GM23338 (cell line): Measurements from ENCODE around the gene MRC2. TPM values are rescaled to one million over a fixed set of nuclear protein-coding genes. Genes with fewer than 3 reads are reported as not detected.

Source experiments
- ATAC-seq: fragments of 200-7000 bp; cut with Tn5 transposase; 3 replicates; pipeline ENCODE4 v1.9.1; 2020
- DNase-seq: peaks from one replicate; pipeline ENCODE4 v3.0.0-alpha.2; 2015; ENCODE audit warnings: low spot score
- H2AFZ ChIP-seq: fragments of 200-600 bp; sonication (generic); 2 replicates; pipeline ENCODE4 v1.8.0; 2016; ENCODE audit warnings: antibody characterized with exemption, mild to moderate bottlenecking, moderate library complexity
- H3F3A ChIP-seq: fragments of 200-600 bp; sonication (generic); replicated peaks from 2 replicates; pipeline ENCODE4 v1.8.0; 2017; ENCODE audit warnings: antibody characterized with exemption, mixed run types, low read depth
- H3K27ac ChIP-seq: fragments of 200-600 bp; sonication (generic); 2 replicates; pipeline ENCODE4 v1.6.1; 2016; ENCODE audit warnings: low read depth
- H3K27me3 ChIP-seq: fragments of 200-600 bp; sonication (generic); 2 replicates; pipeline ENCODE4 v1.8.0; 2016; ENCODE audit warnings: mild to moderate bottlenecking, mixed run types, moderate library complexity; ENCODE audit not compliant: insufficient read depth
- H3K36me3 ChIP-seq: fragments of 200-600 bp; sonication (generic); 2 replicates; pipeline ENCODE4 v1.8.0; 2016; ENCODE audit warnings: mild to moderate bottlenecking; ENCODE audit not compliant: insufficient read depth
- H3K4me1 ChIP-seq: fragments of 200-600 bp; sonication (generic); 2 replicates; pipeline ENCODE4 v1.8.0; 2016; ENCODE audit warnings: mild to moderate bottlenecking, moderate library complexity; ENCODE audit not compliant: insufficient read depth
- H3K4me2 ChIP-seq: fragments of 200-600 bp; sonication (generic); 2 replicates; pipeline ENCODE4 v1.7.1; 2017; ENCODE audit warnings: mixed run types
- H3K4me3 ChIP-seq: fragments of 200-600 bp; sonication (generic); 2 replicates; pipeline ENCODE4 v1.6.1; 2016; ENCODE audit warnings: mixed run types
- H3K79me2 ChIP-seq: fragments of 200-600 bp; sonication (generic); replicated peaks from 2 replicates; pipeline ENCODE4 v1.8.0; 2017; ENCODE audit warnings: mild to moderate bottlenecking; ENCODE audit not compliant: insufficient read depth
- H3K9me2 ChIP-seq: fragments of 200-600 bp; sonication (generic); 2 replicates; pipeline ENCODE4 v1.8.0; 2017; ENCODE audit not compliant: insufficient read depth
- H4K20me1 ChIP-seq: fragments of 200-600 bp; sonication (generic); replicated peaks from 2 replicates; pipeline ENCODE4 v1.8.0; 2017; ENCODE audit warnings: mild to moderate bottlenecking; ENCODE audit not compliant: insufficient read depth
- H3K27ac Mint-ChIP-seq: 2 replicates; pipeline ENCODE4 v1.8.0; 2020; ENCODE audit warnings: inconsistent platforms, mild to moderate bottlenecking, moderate library complexity, mixed read lengths
- H3K27me3 Mint-ChIP-seq: 3 replicates; pipeline ENCODE4 v1.8.0; 2022; ENCODE audit warnings: low read depth, mild to moderate bottlenecking, moderate library complexity, mixed read lengths, inconsistent platforms; ENCODE audit not compliant: insufficient read depth, poor library complexity
- H3K36me3 Mint-ChIP-seq: 3 replicates; pipeline ENCODE4 v1.8.0; 2021; ENCODE audit warnings: low read depth, mild to moderate bottlenecking, inconsistent platforms, moderate library complexity, mixed read lengths
- H3K4me1 Mint-ChIP-seq: 3 replicates; pipeline ENCODE4 v1.8.0; 2020; ENCODE audit warnings: mild to moderate bottlenecking, inconsistent platforms, mixed read lengths
- H3K4me3 Mint-ChIP-seq: 3 replicates; pipeline ENCODE4 v1.8.0; 2021; ENCODE audit warnings: moderate library complexity, mild to moderate bottlenecking, inconsistent platforms, mixed read lengths
- H3K9me3 Mint-ChIP-seq: 3 replicates; pipeline ENCODE4 v1.8.0; 2020; ENCODE audit warnings: moderate library complexity, mild to moderate bottlenecking, inconsistent platforms, mixed read lengths
- CREB1 ChIP-seq: fragments of 250-450 bp; sonication (Bioruptor Pico); IDR thresholded peaks from 2 replicates; pipeline ENCODE4 v1.5.0; 2020; ENCODE audit warnings: low read depth, mild to moderate bottlenecking, moderate library complexity
- CTCF ChIP-seq, 2 experiments: fragments of 200-600 bp in 1 of 2; sonication (generic) in 1 of 2; conservative IDR thresholded peaks; 2 replicates each; pipeline versions ENCODE4 v1.5.1 to v1.6.1; 2016 to 2017; ENCODE audit warnings: antibody characterized with exemption in 2 of 2, low read depth in 2 of 2, mild to moderate bottlenecking in 2 of 2, moderate library complexity in 1 of 2
- ETS1 ChIP-seq: IDR thresholded peaks from 2 replicates; pipeline ENCODE4 v1.6.1; 2016; ENCODE audit warnings: antibody characterized with exemption
- EZH2 ChIP-seq: fragments of 200-600 bp; sonication (generic); IDR thresholded peaks from one replicate; pipeline ENCODE4 v1.8.0; 2017; ENCODE audit warnings: antibody characterized with exemption, mild to moderate bottlenecking, low read depth; ENCODE audit not compliant: unreplicated experiment
- EZH2phosphoT487 ChIP-seq: fragments of 200-600 bp; sonication (generic); IDR thresholded peaks from one replicate; pipeline ENCODE4 v1.8.1; 2018; ENCODE audit warnings: antibody characterized with exemption; ENCODE audit not compliant: unreplicated experiment
- JUNB ChIP-seq: IDR thresholded peaks from one replicate; pipeline ENCODE4 v1.6.1; 2016; ENCODE audit warnings: antibody characterized with exemption; ENCODE audit not compliant: unreplicated experiment
- NANOG ChIP-seq: IDR thresholded peaks from 2 replicates; pipeline ENCODE4 v1.6.1; 2016; ENCODE audit warnings: antibody characterized with exemption, borderline replicate concordance
- POLR2AphosphoS5 ChIP-seq: IDR thresholded peaks from 2 replicates; pipeline ENCODE4 v1.6.1; 2016; ENCODE audit warnings: antibody characterized with exemption, low read depth
- STAT1 ChIP-seq: IDR thresholded peaks from one replicate; pipeline ENCODE4 v1.6.1; 2016; ENCODE audit warnings: antibody characterized with exemption; ENCODE audit not compliant: unreplicated experiment
- ZNF114 ChIP-seq: fragments of 250-450 bp; sonication (Bioruptor Pico); IDR thresholded peaks from 2 replicates; pipeline ENCODE4 v1.5.0; 2020; ENCODE audit warnings: mild to moderate bottlenecking, moderate library complexity
- ZNF331 ChIP-seq: fragments of 250-450 bp; sonication (Bioruptor Pico); IDR thresholded peaks from 2 replicates; pipeline ENCODE4 v1.5.0; 2020; ENCODE audit warnings: low read depth, mild to moderate bottlenecking, moderate library complexity
- ZNF462 ChIP-seq: fragments of 250-450 bp; sonication (Bioruptor Pico); IDR thresholded peaks from 2 replicates; pipeline ENCODE4 v1.5.0; 2020; ENCODE audit warnings: mild to moderate bottlenecking, moderate library complexity
- polyA plus RNA-seq: library from polyadenylated mRNA; unstranded; fragments of >200 nt; fragmentation: Nextera tagmentation; extraction: Ambion mirVana; gene quantifications from 2 replicates; pipeline ENCODE4 v1.2.1, GENCODE V29; 2016
- total RNA-seq: library from RNA; depleted of rRNA; stranded (reverse); fragments of >200 nt; shearing (Covaris generic); gene quantifications from 2 replicates; pipeline ENCODE4 v1.2.3, GENCODE V29; 2014
- TF ChIP-seq, protein P1 (sequence below): IDR thresholded peaks from one replicate; pipeline ENCODE4 v1.6.1; 2018; ENCODE audit warnings: antibody characterized with exemption; ENCODE audit not compliant: unreplicated experiment

Gene MRC2
- total and polyA plus RNA-seq, 2 experiments from 2014 or later, result 8.0 to 38.6 TPM

DNA sequence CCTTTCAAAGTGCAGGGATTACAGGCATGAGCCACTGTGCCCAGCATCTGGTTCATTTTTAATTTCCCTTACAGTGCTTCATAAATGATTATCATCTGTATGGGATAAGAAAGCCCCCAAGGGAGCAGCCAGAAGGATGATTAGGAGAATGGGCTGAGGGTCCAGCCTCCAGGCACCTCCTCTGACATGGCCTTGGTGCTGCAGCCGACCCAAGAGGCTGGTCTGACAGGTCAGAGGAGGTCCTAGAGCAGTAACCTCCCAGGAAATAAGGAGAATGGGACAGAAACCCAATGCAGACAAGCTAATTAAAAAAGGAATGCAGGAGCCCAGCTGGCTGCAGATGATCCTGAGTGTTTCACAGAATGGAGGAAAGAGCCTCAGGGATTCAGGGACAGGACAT, 29.0 kb downstream of the MRC2 start:
- Histone ChIP-seq H3K4me1 (peaks cover 13% of the 10 kb centered on the region), H3F3A (0 out of 2 replicates have a peak, but pooled peaks cover 8% of the 10 kb centered on the region), H3K27me3 (peaks cover 6% of the 10 kb centered on the region; the same call in 1 of the 2 replicates), H4K20me1 (no peaks in the 10 kb centered on the region), H3K4me2 (no peak overlapping the region), H3K9me2 (no peaks in the 10 kb centered on the region), H3K27ac (no peak overlapping the region), H2AFZ (no peak overlapping the region), H3K4me3 (no peak overlapping the region), H3K36me3 (no peaks in the 10 kb centered on the region), H3K79me2 (no peaks in the 10 kb centered on the region)
- TF ChIP-seq ETS1 (no peak), JUNB (no peak), CREB1 (CRISPR knock-in tag) (no peak), STAT1 (no peak), ZNF331 (CRISPR knock-in tag) (no peak), EZH2phosphoT487 (no peak), NANOG (no peak), ZNF114 (CRISPR knock-in tag) (no peak), ZNF462 (no peak), POLR2AphosphoS5 (no peak), CTCF (conservative IDR thresholded peaks at IDR 0.05; ENCODE audit: low read depth in 2 of 2) (no peak), EZH2 (no peak)
- TF ChIP-seq, protein P1, sequence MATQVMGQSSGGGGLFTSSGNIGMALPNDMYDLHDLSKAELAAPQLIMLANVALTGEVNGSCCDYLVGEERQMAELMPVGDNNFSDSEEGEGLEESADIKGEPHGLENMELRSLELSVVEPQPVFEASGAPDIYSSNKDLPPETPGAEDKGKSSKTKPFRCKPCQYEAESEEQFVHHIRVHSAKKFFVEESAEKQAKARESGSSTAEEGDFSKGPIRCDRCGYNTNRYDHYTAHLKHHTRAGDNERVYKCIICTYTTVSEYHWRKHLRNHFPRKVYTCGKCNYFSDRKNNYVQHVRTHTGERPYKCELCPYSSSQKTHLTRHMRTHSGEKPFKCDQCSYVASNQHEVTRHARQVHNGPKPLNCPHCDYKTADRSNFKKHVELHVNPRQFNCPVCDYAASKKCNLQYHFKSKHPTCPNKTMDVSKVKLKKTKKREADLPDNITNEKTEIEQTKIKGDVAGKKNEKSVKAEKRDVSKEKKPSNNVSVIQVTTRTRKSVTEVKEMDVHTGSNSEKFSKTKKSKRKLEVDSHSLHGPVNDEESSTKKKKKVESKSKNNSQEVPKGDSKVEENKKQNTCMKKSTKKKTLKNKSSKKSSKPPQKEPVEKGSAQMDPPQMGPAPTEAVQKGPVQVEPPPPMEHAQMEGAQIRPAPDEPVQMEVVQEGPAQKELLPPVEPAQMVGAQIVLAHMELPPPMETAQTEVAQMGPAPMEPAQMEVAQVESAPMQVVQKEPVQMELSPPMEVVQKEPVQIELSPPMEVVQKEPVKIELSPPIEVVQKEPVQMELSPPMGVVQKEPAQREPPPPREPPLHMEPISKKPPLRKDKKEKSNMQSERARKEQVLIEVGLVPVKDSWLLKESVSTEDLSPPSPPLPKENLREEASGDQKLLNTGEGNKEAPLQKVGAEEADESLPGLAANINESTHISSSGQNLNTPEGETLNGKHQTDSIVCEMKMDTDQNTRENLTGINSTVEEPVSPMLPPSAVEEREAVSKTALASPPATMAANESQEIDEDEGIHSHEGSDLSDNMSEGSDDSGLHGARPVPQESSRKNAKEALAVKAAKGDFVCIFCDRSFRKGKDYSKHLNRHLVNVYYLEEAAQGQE, result no peak
- Mint-ChIP-seq H3K4me1 (peaks cover 22% of the 10 kb centered on the region), H3K9me3 (peaks cover 12% of the 10 kb centered on the region; the same call in 1 of the 3 replicates), H3K36me3 (peaks cover 11% of the 10 kb centered on the region; the same call in 2 of the 3 replicates), H3K27ac (no peak overlapping the region), H3K4me3 (no peak overlapping the region), H3K27me3 (peaks cover 20% of the 10 kb centered on the region)
- ATAC-seq, result no peak
- no peak for DNase-seq
